Mesodermal cell (in vitro differentiated cells): Measurements from ENCODE around the gene SERPINA1.

ENCODE experiments used
- H3K27ac ChIP-seq: 2 replicates; pipeline ENCODE4 v1.7.0; 2013; ENCODE audit warnings: mild to moderate bottlenecking, low read depth, low read length, moderate library complexity; ENCODE audit not compliant: severe bottlenecking
- H3K36me3 ChIP-seq: 2 replicates; pipeline ENCODE4 v1.7.1; 2013; ENCODE audit warnings: mild to moderate bottlenecking, low read length, moderate library complexity; ENCODE audit not compliant: control insufficient read depth, insufficient read depth
- H3K4me1 ChIP-seq: one replicate; pipeline ENCODE4 v1.7.1; 2013; ENCODE audit warnings: mild to moderate bottlenecking, low read length; ENCODE audit not compliant: insufficient read depth, control insufficient read depth, poor library complexity, severe bottlenecking
- H3K4me3 ChIP-seq: 2 replicates; pipeline ENCODE4 v1.7.0; 2013; ENCODE audit warnings: low read length, control low read depth, mild to moderate bottlenecking; ENCODE audit not compliant: insufficient read depth, poor library complexity, severe bottlenecking; ENCODE audit errors: extremely low read depth
- H3K9me3 ChIP-seq: 2 replicates; pipeline ENCODE4 v1.7.1; 2013; ENCODE audit warnings: mild to moderate bottlenecking, low read length, moderate library complexity; ENCODE audit not compliant: control insufficient read depth
- WGBS, 2 experiments: methylation state at CpG; one replicate each; pipeline ENCODE4 v1.1.5; 2013; ENCODE audit warnings: missing lambda C conversion rate in 2 of 2; ENCODE audit not compliant: insufficient coverage in 2 of 2; 5-methylcytosine and 5-hydroxymethylcytosine counted together

The SERPINA1 gene

GRCh38 chr14:94397289-94398181 lies 9.1 kb upstream of the SERPINA1 start:
- Histone ChIP-seq H3K4me3 (no peak overlapping the region), H3K36me3 (no peaks in the 10 kb centered on the region), H3K4me1 (peaks cover under 1% of the 10 kb centered on the region), H3K9me3 (no peaks in the 10 kb centered on the region), H3K27ac (no peak overlapping the region)
- WGBS, 2 experiments = 53 to 70% methylated on average over 4 to 7 of the region's 9 CpGs

- Histone ChIP-seq H3K4me1 (peaks cover 3% of the 10 kb centered on the region), H3K4me3 (no peak overlapping the region), H3K9me3 (no peaks in the 10 kb centered on the region), H3K27ac (no peak overlapping the region), H3K36me3 (no peaks in the 10 kb centered on the region)
These were observed 8.3 kb upstream of the SERPINA1 start for GRCh38 chr14:94396628-94397225.

- WGBS, 2 experiments = 94 to 100% methylated on average over 2 to 3 of the region's 5 CpGs
- no peak overlapping the region for H3K4me3 ChIP-seq
- no peaks in the 10 kb centered on the region for H3K9me3 ChIP-seq
- H3K4me1 ChIP-seq = peaks cover 3% of the 10 kb centered on the region
- H3K36me3 ChIP-seq = no peaks in the 10 kb centered on the region
- no peak overlapping the region for H3K27ac ChIP-seq
These were observed 7.6 kb upstream of the SERPINA1 start for GRCh38 chr14:94395888-94396574.

DNA sequence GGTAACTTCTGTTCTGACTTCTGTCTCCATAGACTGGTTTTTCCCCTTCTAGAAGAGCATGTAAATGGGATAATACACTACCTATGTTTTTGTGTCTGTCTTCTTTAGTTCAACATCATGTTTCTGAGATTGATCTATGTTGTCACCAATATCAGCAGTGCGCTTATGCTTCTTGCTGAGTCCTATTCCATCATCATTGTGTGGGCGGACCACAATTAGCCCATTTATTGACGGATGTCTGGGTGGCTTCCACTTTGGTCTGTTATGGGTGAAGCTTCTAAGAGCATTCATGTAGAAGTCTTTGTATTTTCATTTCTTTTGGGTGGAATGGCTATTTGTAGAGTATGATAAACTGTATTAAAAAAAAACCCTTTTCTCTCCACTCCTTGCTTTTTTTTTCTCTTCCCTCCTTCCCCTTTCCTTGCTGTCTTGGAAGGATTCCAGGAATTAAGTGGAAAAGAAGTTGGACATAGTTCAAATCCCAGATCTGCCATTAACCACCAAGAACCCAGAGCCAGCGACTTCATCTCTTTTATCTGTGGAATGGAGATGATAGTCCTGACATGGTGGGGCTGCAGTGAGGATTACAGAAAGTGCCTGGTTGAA lies 7.0 kb upstream of the SERPINA1 start:
- Histone ChIP-seq H3K4me3 (no peak overlapping the region), H3K9me3 (no peaks in the 10 kb centered on the region), H3K4me1 (peaks cover 3% of the 10 kb centered on the region), H3K36me3 (no peaks in the 10 kb centered on the region), H3K27ac (no peak overlapping the region)
- 85 to 93% methylated on average over 2 to 3 of the region's 4 CpGs for WGBS, 2 experiments

DNA sequence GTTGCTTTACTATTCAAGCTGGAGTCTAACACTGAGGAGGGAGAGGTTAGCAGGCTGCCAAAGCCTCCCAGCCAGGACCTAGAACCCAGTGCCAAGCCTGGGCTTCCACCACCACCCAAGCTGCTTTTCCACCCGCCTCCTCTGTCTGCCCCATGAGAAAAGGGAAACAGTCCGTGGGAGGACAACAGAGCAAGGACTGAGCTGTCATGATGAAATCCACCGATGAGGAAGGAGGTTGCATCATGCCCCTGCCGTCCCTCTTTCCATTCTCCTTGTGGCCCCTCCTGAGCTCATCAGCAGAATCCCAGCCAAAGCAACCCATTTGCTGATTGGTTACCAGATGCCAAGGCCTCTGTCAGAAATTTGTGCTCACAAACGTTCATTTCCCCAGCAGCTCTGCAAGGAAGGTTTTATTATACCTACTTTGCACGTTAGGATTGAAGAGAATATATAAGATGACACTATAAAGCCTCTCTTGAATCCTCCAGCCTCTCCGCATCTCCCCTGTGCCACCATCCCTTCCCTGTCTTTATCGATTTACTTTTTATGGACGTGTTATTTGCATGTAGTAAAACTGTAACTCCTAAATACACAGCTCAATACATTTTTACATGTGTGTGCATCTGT lies 6.3 kb upstream of the SERPINA1 start:
- Histone ChIP-seq H3K9me3 (no peaks in the 10 kb centered on the region), H3K4me1 (peaks cover 3% of the 10 kb centered on the region)
- 82 to 91% methylated on average over 3 to 5 of the region's 9 CpGs for WGBS, 2 experiments

GRCh38 chr14:94394025-94394493 lies 5.7 kb upstream of the SERPINA1 start:
- Histone ChIP-seq H3K27ac (no peak overlapping the region), H3K4me3 (no peak overlapping the region)
- 83 to 88% methylated on average over 8 of the region's 8 CpGs for WGBS, 2 experiments

More for the DNA sequence above, 6.3 kb upstream of the SERPINA1 start:
- no peak overlapping the region for H3K4me3 ChIP-seq
- H3K27ac ChIP-seq = no peak overlapping the region
- no peaks in the 10 kb centered on the region for H3K36me3 ChIP-seq

GRCh38 chr14:94393474-94393873 lies 5.1 kb upstream of the SERPINA1 start:
- no peaks in the 10 kb centered on the region for H3K36me3 ChIP-seq
- H3K4me1 ChIP-seq = peaks cover 3% of the 10 kb centered on the region
- no peak overlapping the region for H3K27ac ChIP-seq
- WGBS, 2 experiments = 86 to 93% methylated on average over 5 to 10 of the region's 10 CpGs
- no peak overlapping the region for H3K4me3 ChIP-seq
- no peaks in the 10 kb centered on the region for H3K9me3 ChIP-seq

More at GRCh38 chr14:94394025-94394493, 5.7 kb upstream of the SERPINA1 start:
- Histone ChIP-seq H3K4me1 (peaks cover 3% of the 10 kb centered on the region), H3K9me3 (no peaks in the 10 kb centered on the region), H3K36me3 (no peaks in the 10 kb centered on the region)

- 90 to 94% methylated on average over 5 of the region's 5 CpGs for WGBS, 2 experiments
- H3K36me3 ChIP-seq = no peaks in the 10 kb centered on the region
- H3K9me3 ChIP-seq = no peaks in the 10 kb centered on the region
- H3K4me3 ChIP-seq = no peak overlapping the region
- H3K27ac ChIP-seq = no peak overlapping the region
- peaks cover 3% of the 10 kb centered on the region for H3K4me1 ChIP-seq
These were observed 4.1 kb upstream of the SERPINA1 start for GRCh38 chr14:94392510-94392935.

- WGBS, 2 experiments = 80 to 98% methylated on average over 6 to 8 of the region's 10 CpGs
- no peaks in the 10 kb centered on the region for H3K9me3 ChIP-seq
- no peaks in the 10 kb centered on the region for H3K36me3 ChIP-seq
- H3K4me1 ChIP-seq = peaks cover 3% of the 10 kb centered on the region
- H3K4me3 ChIP-seq = no peak overlapping the region
- H3K27ac ChIP-seq = no peak overlapping the region
These were observed 3.0 kb upstream of the SERPINA1 start for GRCh38 chr14:94391281-94391975.
